GM12878 (cell line): Measurements from ENCODE around the gene FOS. TPM values are rescaled to one million over a fixed set of nuclear protein-coding genes. Genes with fewer than 3 reads are reported as not detected.

Experiments used
- ATAC-seq: fragments of 200-7000 bp; cut with Tn5 transposase; 3 replicates; pipeline ENCODE4 v1.9.1; 2020; ENCODE audit warnings: mild to moderate bottlenecking, moderate library complexity
- Bru-seq: library from RNA; stranded (reverse); fragments of 400-500 nt; gene quantifications from one replicate; lab custom pipeline; 2021; lab: Mats Ljungman, UMichigan
- BruChase-seq, 2 experiments: library from RNA; stranded (reverse); fragments of 400-500 nt; gene quantifications; one replicate each; lab custom pipeline; 2021; lab: Mats Ljungman, UMichigan
- BruUV-seq: library from RNA; stranded (reverse); fragments of 400-500 nt; replicated peaks from 2 replicates; lab custom pipeline; 2021; lab: Mats Ljungman, UMichigan
- CTCF ChIA-PET: fragments of 300-600 bp; sonication (Branson Sonifier 250); formaldehyde crosslinking; extraction: SDS; loops from one replicate; lab custom pipeline; 2021; ENCODE audit warnings: inconsistent platforms; lab: Yijun Ruan, JAX
- POLR2A ChIA-PET: fragments of 350-600 bp; formaldehyde crosslinking; extraction: SDS; loops from one replicate; lab custom pipeline; 2021; ENCODE audit warnings: inconsistent platforms; lab: Charles Lee
- RAD21 ChIA-PET: fragments of 300-600 bp; sonication (Branson Sonifier 250); formaldehyde crosslinking; loops from one replicate; lab custom pipeline; 2023; ENCODE audit warnings: antibody characterized with exemption; ENCODE audit not compliant: unreplicated experiment; lab: Charles Lee
- SMC1A ChIA-PET: fragments of 300-600 bp; sonication (Branson Sonifier 250); formaldehyde crosslinking; loops from one replicate; lab custom pipeline; 2023; ENCODE audit not compliant: unreplicated experiment, uncharacterized antibody; lab: Charles Lee
- DNase-seq: peaks from one replicate; pipeline ENCODE4 v3.0.0-alpha.2; 2011; ENCODE audit warnings: low read depth, low spot score
- FAIRE-seq: peaks from 3 replicates; lab custom pipeline; 2011; peaks lifted over from hg19 to GRCh38; lab: Jason Lieb, UNC
- H2AFZ ChIP-seq: 2 replicates; pipeline ENCODE4 v1.6.0; 2011; ENCODE audit warnings: low read depth, low read length, control low read depth; ENCODE audit not compliant: control insufficient read depth
- H3K27ac ChIP-seq: 2 replicates; pipeline ENCODE4 v1.5.1; 2011; ENCODE audit warnings: control low read depth; ENCODE audit not compliant: control insufficient read depth, insufficient read depth
- H3K27me3 ChIP-seq, 2 experiments: replicated peaks in 1 of 2; 2 replicates each; pipeline versions ENCODE4 v1.6.0 to v1.6.1; 2011; ENCODE audit warnings: low read length in 1 of 2; ENCODE audit not compliant: control insufficient read depth in 2 of 2, insufficient read depth in 2 of 2
- H3K36me3 ChIP-seq, 2 experiments: 2 replicates each; pipeline ENCODE4 v1.5.1; 2011; ENCODE audit warnings: low read length in 1 of 2; ENCODE audit not compliant: control insufficient read depth in 2 of 2, insufficient read depth in 2 of 2
- H3K4me1 ChIP-seq: 2 replicates; pipeline ENCODE4 v1.6.1; 2011; ENCODE audit warnings: mild to moderate bottlenecking, low read length, moderate library complexity, mixed read lengths; ENCODE audit not compliant: control insufficient read depth, insufficient read depth
- H3K4me2 ChIP-seq: 2 replicates; pipeline ENCODE4 v1.6.0; 2011; ENCODE audit warnings: control low read depth; ENCODE audit not compliant: control insufficient read depth, insufficient read depth
- H3K4me3 ChIP-seq: fragments of 200-600 bp; sonication (generic); 2 replicates; pipeline ENCODE4 v1.5.1; 2016
- H3K79me2 ChIP-seq: 2 replicates; pipeline ENCODE4 v1.6.0; 2011; ENCODE audit warnings: low read length; ENCODE audit not compliant: control insufficient read depth, insufficient read depth
- H3K9ac ChIP-seq: 2 replicates; pipeline ENCODE4 v1.8.0; 2011; ENCODE audit warnings: low read length, control low read depth, mixed read lengths; ENCODE audit not compliant: control insufficient read depth, insufficient read depth
- H3K9me3 ChIP-seq: replicated peaks from 3 replicates; pipeline ENCODE4 v1.5.1; 2011; ENCODE audit warnings: mild to moderate bottlenecking, low read length; ENCODE audit not compliant: control insufficient read depth, insufficient read depth
- H4K20me1 ChIP-seq: 2 replicates; pipeline ENCODE4 v1.6.0; 2011; ENCODE audit not compliant: control insufficient read depth, insufficient read depth
- CHD2 ChIP-seq: IDR thresholded peaks from 2 replicates; pipeline ENCODE4 v1.6.1; 2011; ENCODE audit warnings: low read depth, low read length, improper control_type of control experiment, borderline replicate concordance
- CREM ChIP-seq: IDR thresholded peaks from 2 replicates; pipeline ENCODE4 v1.6.1; 2014; ENCODE audit warnings: antibody characterized with exemption, low read depth
- GATAD2B ChIP-seq: fragments of 450-650 bp; conservative IDR thresholded peaks from 2 replicates; pipeline ENCODE4 v1.6.1; 2017; ENCODE audit warnings: low read depth, mild to moderate bottlenecking, moderate library complexity
- IKZF1 ChIP-seq: fragments of 450-650 bp; conservative IDR thresholded peaks from 2 replicates; pipeline ENCODE4 v1.6.1; 2017; ENCODE audit warnings: antibody characterized with exemption, mild to moderate bottlenecking
- IRF4 ChIP-seq: IDR thresholded peaks from 2 replicates; pipeline ENCODE4 v1.6.1; 2011; ENCODE audit warnings: low read depth, low read length
- LARP7 ChIP-seq: fragments of 450-650 bp; IDR thresholded peaks from 2 replicates; pipeline ENCODE4 v1.6.1; 2017; ENCODE audit warnings: mild to moderate bottlenecking
- MEF2B ChIP-seq: fragments of 450-650 bp; IDR thresholded peaks from 2 replicates; pipeline ENCODE4 v1.6.1; 2018; ENCODE audit warnings: mild to moderate bottlenecking, moderate library complexity; ENCODE audit not compliant: partially characterized antibody, poor library complexity, severe bottlenecking
- MTA2 ChIP-seq: fragments of 450-650 bp; IDR thresholded peaks from 2 replicates; pipeline ENCODE4 v1.6.1; 2016; ENCODE audit warnings: low read depth, mild to moderate bottlenecking, moderate library complexity
- MXI1 ChIP-seq: fragments of 150-350 bp; IDR thresholded peaks from 2 replicates; pipeline ENCODE4 v1.6.1; 2011; ENCODE audit warnings: low read depth, mild to moderate bottlenecking, inconsistent platforms, low read length, improper control_type of control experiment
- NFIC ChIP-seq: IDR thresholded peaks from 2 replicates; pipeline ENCODE4 v1.6.1; 2012; ENCODE audit warnings: low read depth, mild to moderate bottlenecking, inconsistent platforms, low read length, moderate library complexity
- RCOR1 ChIP-seq: conservative IDR thresholded peaks from 2 replicates; pipeline ENCODE4 v1.6.1; 2012; ENCODE audit warnings: low read depth, low read length, improper control_type of control experiment
- SIN3A ChIP-seq: IDR thresholded peaks from 2 replicates; pipeline ENCODE4 v1.6.1; 2012; ENCODE audit warnings: low read depth, low read length, improper control_type of control experiment
- SMAD1 ChIP-seq: fragments of 450-650 bp; IDR thresholded peaks from 2 replicates; pipeline ENCODE4 v1.6.1; 2018; ENCODE audit warnings: mild to moderate bottlenecking, low read depth; ENCODE audit not compliant: partially characterized antibody
- ZNF687 ChIP-seq: fragments of 450-650 bp; IDR thresholded peaks from 2 replicates; pipeline ENCODE4 v1.6.1; 2017; ENCODE audit warnings: mild to moderate bottlenecking, moderate library complexity
- WGBS: methylation state at CpG from one replicate; pipeline ENCODE4 v1.1.6; 2016; ENCODE audit warnings: low lambda C conversion rate; ENCODE audit not compliant: insufficient replicate concordance, insufficient coverage; ENCODE audit errors: missing lambda C conversion rate; 5-methylcytosine and 5-hydroxymethylcytosine counted together
- in situ Hi-C: fragments of 300-500 bp; cut with MboI; formaldehyde crosslinking; loops from 9 replicates; pipeline ENCODE4 v1.14.3; 2018; ENCODE audit warnings: mixed read lengths
- intact Hi-C: fragments of 100-400 bp; cut with micrococcal nuclease; formaldehyde crosslinking; loops from one replicate; pipeline ENCODE4 v1.14.2; 2022; ENCODE audit not compliant: unreplicated experiment
- long read RNA-seq, 2 experiments: library from polyadenylated mRNA; unstranded; transcript quantifications; one replicate each; pipeline ENCODE4 v2.0.0, GENCODE V29; 2019 to 2020
- polyA minus RNA-seq, 3 experiments: library from RNA; depleted of rRNA, polyadenylated mRNA; stranded (reverse); fragments of >200 nt; gene quantifications; 2 replicates each; pipeline ENCODE4 v1.2.3, GENCODE V29; 2011
- polyA plus RNA-seq, 11 experiments: library from polyadenylated mRNA; depleted of rRNA in 4 of 11; unstranded in 6 of 11; stranded (reverse) in 5 of 11; fragments of >200 nt; fragmentation: Nextera tagmentation in 4 of 11; fragmentation: Illumina TruSeq in 1 of 11; extraction: Ambion mirVana in 4 of 11; extraction: Trizol in 1 of 11; gene quantifications; 1 replicate in 1 of 11; 2 replicates in 10 of 11; pipeline versions ENCODE4 v1.2.1 to v1.2.3, GENCODE V29; 2011 to 2016; ENCODE audit warnings: inconsistent platforms in 2 of 11, missing spikeins in 2 of 11, low read depth in 1 of 11
- total RNA-seq, 4 experiments: library from RNA; depleted of rRNA in 3 of 4; stranded (reverse); fragments of >200 nt in 3 of 4; fragmentation: Illumina TruSeq in 1 of 4; extraction: Trizol in 1 of 4; gene quantifications; 2 replicates each; pipeline versions ENCODE4 v1.2.1 to v1.2.3, GENCODE V29; 2013 to 2021
- TF ChIP-seq, protein P1 (sequence below): fragments of 450-650 bp; IDR thresholded peaks from 2 replicates; pipeline ENCODE4 v1.6.1; 2016; ENCODE audit warnings: mild to moderate bottlenecking

FOS gene
- 5.1 and 5.7 TPM in 2 replicates for total RNA-seq (2013; cell fraction: nucleolus; rRNA removed)
- total RNA-seq (2014; rRNA removed), result 0.05 and 0.40 TPM in 2 replicates
- total RNA-seq (2014; rRNA removed; fragmentation: Illumina TruSeq; extraction: Trizol), result 0.09 and 0.13 TPM in 2 replicates
- total RNA-seq (2021), result 0.43 and 0.64 TPM in 2 replicates
- polyA plus RNA-seq (2011; ENCODE audit: low read depth), result 0.64 TPM
- 0.95 TPM in 2 replicates for polyA plus RNA-seq (2011; rRNA removed)
- 1.1 and 1.4 TPM in 2 replicates for polyA plus RNA-seq (2011; cell fraction: cytosol; rRNA removed)
- 7.4 and 8.9 TPM in 2 replicates for polyA plus RNA-seq (2011; cell fraction: nucleus; rRNA removed)
- 0.54 and 1.5 TPM in 2 replicates for polyA plus RNA-seq (2012)
- 0.10 TPM in 1 of 2 replicates, not detected in the other for polyA plus RNA-seq (2014; fragmentation: Illumina TruSeq; extraction: Trizol)
- polyA plus RNA-seq (2014; fragmentation: Nextera tagmentation; extraction: Ambion mirVana), result under 1 TPM; 0.02 to 0.13 TPM
- 0.10 and 0.36 TPM in 2 replicates for polyA plus RNA-seq (2014; rRNA removed)
- under 1 TPM; 0.67 to 0.75 TPM for polyA plus RNA-seq (2016; fragmentation: Nextera tagmentation; extraction: Ambion mirVana)
- polyA minus RNA-seq (2011; rRNA and poly(A)+ RNA removed), result 1.6 and 4.9 TPM in 2 replicates
- polyA minus RNA-seq (2011; cell fraction: cytosol; rRNA and poly(A)+ RNA removed), result 3.4 and 4.5 TPM in 2 replicates
- polyA minus RNA-seq (2011; cell fraction: nucleus; rRNA and poly(A)+ RNA removed), result 17.4 and 22.5 TPM in 2 replicates
- percentile 88 among the genes with signal in this experiment for Bru-seq, nascent RNA
- BruChase-seq, experiment 1, labeled RNA remaining after a 6-hour chase, result percentile 60 among the genes with signal in this experiment
- percentile 67 among the genes with signal in this experiment for BruChase-seq, experiment 2, labeled RNA remaining after a 2-hour chase
- long read RNA-seq, experiment 1, result 0 reads
- long read RNA-seq, experiment 2, partial matches to known transcripts, result 0 of 1 reads
- long read RNA-seq, experiment 2, other reads (novel, unspliced or antisense), result 1 of 1 reads

DNA sequence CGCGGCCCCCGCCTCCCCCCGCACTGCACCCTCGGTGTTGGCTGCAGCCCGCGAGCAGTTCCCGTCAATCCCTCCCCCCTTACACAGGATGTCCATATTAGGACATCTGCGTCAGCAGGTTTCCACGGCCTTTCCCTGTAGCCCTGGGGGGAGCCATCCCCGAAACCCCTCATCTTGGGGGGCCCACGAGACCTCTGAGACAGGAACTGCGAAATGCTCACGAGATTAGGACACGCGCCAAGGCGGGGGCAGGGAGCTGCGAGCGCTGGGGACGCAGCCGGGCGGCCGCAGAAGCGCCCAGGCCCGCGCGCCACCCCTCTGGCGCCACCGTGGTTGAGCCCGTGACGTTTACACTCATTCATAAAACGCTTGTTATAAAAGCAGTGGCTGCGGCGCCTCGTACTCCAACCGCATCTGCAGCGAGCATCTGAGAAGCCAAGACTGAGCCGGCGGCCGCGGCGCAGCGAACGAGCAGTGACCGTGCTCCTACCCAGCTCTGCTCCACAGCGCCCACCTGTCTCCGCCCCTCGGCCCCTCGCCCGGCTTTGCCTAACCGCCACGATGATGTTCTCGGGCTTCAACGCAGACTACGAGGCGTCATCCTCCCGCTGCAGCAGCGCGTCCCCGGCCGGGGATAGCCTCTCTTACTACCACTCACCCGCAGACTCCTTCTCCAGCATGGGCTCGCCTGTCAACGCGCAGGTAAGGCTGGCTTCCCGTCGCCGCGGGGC, at the start of gene FOS:
FOS (plus strand) TSS at position 407 of the 731 bp plus-strand sequence; CDS start at position 562, 155 bp downstream.
- H4K20me1 ChIP-seq, result 0 out of 2 replicates have a peak, but pooled peaks cover 3% of the 10 kb centered on the region
- intact Hi-C loops, result loop anchor here (2.0 kb wide), 1 partner anchor 20 kb away; no protein-coding TSS in a partner anchor
- DNase-seq (no peak), ATAC-seq (peak; percentile 90), FAIRE-seq (peak; percentile 96)
- H3K79me2 ChIP-seq, result no peaks in the 10 kb centered on the region; the same call in 1 of the 2 replicates
- peaks cover 17% of the 10 kb centered on the region for H3K4me1 ChIP-seq
- peaks cover 27 to 33% of the 10 kb centered on the region in 2 experiments for H3K27me3 ChIP-seq
- ChIA-PET CTCF (no interaction called here), POLR2A (no interaction called here), RAD21 (interaction anchor here (1.6 kb wide), 1 partner anchor 16 kb away, joined by 4 read pairs; no protein-coding TSS in a partner anchor), SMC1A (no interaction called here)
- in situ Hi-C loops, result no loop called here
- peak within 1 kb of the TSS; percentile 97 for H2AFZ ChIP-seq
- no peaks in the 10 kb centered on the region for H3K9me3 ChIP-seq
- peak within 1 kb of the TSS; percentile 73 for H3K4me3 ChIP-seq
- BruUV-seq, result no TSS peak
- peak within 1 kb of the TSS; percentile 59; the same call in 1 of the 2 replicates for H3K27ac ChIP-seq
- H3K36me3 ChIP-seq, result no peaks in the 10 kb centered on the region
- 1% methylated on average over 65 of the region's 69 CpGs for WGBS
- H3K9ac ChIP-seq, result peak within 1 kb of the TSS; percentile 59; the same call in 1 of the 2 replicates
- H3K4me2 ChIP-seq, result peak within 1 kb of the TSS; percentile 77
- TF ChIP-seq MTA2 (no peak), CREM (peak; percentile 97), RCOR1 (no peak), LARP7 (peak; percentile 58; the same call in 1 of the 2 replicates), MEF2B (peak; percentile 43), NFIC (peak; percentile 76), ZNF687 (0 out of 2 replicates have a peak, but pooled peaks have one; percentile 31), SIN3A (0 out of 2 replicates have a peak, but pooled peaks have one; percentile 33), GATAD2B (peak; percentile 80; the same call in 1 of the 2 replicates), IRF4 (no peak), SMAD1 (peak; percentile 49), IKZF1 (peak; percentile 81), MXI1 (0 out of 2 replicates have a peak, but pooled peaks have one; percentile 29), CHD2 (peak; percentile 68)
- TF ChIP-seq, protein P1, sequence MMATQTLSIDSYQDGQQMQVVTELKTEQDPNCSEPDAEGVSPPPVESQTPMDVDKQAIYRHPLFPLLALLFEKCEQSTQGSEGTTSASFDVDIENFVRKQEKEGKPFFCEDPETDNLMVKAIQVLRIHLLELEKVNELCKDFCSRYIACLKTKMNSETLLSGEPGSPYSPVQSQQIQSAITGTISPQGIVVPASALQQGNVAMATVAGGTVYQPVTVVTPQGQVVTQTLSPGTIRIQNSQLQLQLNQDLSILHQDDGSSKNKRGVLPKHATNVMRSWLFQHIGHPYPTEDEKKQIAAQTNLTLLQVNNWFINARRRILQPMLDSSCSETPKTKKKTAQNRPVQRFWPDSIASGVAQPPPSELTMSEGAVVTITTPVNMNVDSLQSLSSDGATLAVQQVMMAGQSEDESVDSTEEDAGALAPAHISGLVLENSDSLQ, result peak; percentile 55; the same call in 1 of the 2 replicates
